ENCODE measurements around the gene FAM177B.

The FAM177B gene

DNA sequence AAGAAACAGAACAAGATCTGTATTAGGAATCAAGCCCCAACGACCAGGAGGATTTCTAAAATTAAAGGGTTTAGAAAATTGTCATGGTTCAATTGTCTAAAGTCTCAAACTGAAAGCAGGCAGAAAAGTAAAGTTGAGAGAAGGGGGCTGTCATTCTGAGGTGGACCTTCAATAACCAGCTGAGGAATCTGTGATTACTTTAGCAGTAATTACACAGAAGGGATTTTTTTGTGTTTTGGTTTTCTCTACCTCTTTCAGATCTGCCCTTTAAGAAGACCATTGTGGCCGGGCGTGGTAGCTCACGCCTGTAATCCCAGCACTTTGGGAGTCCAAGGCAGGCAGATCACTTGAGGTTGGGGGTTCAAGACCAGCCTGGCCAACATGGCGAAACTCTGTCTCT, 42.1 kb upstream of the FAM177B start:
- no peak for ATAC-seq
- TF ChIP-seq ZNF70 (CRISPR knock-in tag; IDR thresholded peaks at IDR 0.05) (no peak), BACH2 (CRISPR knock-in tag; IDR thresholded peaks at IDR 0.05; ENCODE audit: borderline replicate concordance) (no peak), ARNTL (CRISPR knock-in tag; IDR thresholded peaks at IDR 0.05; ENCODE audit: borderline replicate concordance, low read depth) (no peak), RARB (CRISPR knock-in tag; IDR thresholded peaks at IDR 0.05) (no peak), CSDC2 (CRISPR knock-in tag; IDR thresholded peaks at IDR 0.05) (no peak), PPARA (CRISPR knock-in tag; IDR thresholded peaks at IDR 0.05; ENCODE audit: borderline replicate concordance) (no peak), OSR1 (CRISPR knock-in tag; IDR thresholded peaks at IDR 0.05) (no peak)
- TF ChIP-seq, protein P1, sequence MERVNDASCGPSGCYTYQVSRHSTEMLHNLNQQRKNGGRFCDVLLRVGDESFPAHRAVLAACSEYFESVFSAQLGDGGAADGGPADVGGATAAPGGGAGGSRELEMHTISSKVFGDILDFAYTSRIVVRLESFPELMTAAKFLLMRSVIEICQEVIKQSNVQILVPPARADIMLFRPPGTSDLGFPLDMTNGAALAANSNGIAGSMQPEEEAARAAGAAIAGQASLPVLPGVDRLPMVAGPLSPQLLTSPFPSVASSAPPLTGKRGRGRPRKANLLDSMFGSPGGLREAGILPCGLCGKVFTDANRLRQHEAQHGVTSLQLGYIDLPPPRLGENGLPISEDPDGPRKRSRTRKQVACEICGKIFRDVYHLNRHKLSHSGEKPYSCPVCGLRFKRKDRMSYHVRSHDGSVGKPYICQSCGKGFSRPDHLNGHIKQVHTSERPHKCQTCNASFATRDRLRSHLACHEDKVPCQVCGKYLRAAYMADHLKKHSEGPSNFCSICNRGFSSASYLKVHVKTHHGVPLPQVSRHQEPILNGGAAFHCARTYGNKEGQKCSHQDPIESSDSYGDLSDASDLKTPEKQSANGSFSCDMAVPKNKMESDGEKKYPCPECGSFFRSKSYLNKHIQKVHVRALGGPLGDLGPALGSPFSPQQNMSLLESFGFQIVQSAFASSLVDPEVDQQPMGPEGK (CRISPR knock-in tag; IDR thresholded peaks at IDR 0.05; ENCODE audit: borderline replicate concordance) = no peak
- TF ChIP-seq, protein P2, sequence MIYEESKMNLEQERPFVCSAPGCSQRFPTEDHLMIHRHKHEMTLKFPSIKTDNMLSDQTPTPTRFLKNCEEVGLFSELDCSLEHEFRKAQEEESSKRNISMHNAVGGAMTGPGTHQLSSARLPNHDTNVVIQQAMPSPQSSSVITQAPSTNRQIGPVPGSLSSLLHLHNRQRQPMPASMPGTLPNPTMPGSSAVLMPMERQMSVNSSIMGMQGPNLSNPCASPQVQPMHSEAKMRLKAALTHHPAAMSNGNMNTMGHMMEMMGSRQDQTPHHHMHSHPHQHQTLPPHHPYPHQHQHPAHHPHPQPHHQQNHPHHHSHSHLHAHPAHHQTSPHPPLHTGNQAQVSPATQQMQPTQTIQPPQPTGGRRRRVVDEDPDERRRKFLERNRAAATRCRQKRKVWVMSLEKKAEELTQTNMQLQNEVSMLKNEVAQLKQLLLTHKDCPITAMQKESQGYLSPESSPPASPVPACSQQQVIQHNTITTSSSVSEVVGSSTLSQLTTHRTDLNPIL (CRISPR knock-in tag; IDR thresholded peaks at IDR 0.05; ENCODE audit: low read depth) = no peak

DNA sequence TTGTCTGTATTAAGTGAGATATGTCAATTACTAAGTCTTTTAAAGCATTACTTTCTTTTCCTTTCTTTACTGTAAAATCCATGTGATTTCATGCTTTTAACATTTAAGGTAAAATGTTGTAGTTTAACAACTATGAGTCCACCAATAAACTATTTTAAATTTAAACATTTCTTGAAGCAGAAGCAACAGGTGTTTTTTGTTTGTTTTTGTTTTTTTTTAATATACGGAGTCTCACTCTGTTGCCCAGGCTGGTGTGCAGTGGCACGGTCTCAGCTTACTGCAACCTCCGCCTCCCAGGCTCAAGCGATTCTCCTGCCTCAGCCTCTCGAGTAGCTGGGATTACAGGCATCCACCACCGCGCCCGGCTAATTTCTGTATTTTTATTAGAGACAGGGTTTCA, 40.3 kb upstream of the FAM177B start:
- TF ChIP-seq RARB (CRISPR knock-in tag; IDR thresholded peaks at IDR 0.05) (no peak), ISL1 (CRISPR knock-in tag; IDR thresholded peaks at IDR 0.05) (no peak), ZC3H10 (CRISPR knock-in tag; IDR thresholded peaks at IDR 0.05) (no peak)
- TF ChIP-seq, protein P2 (CRISPR knock-in tag; IDR thresholded peaks at IDR 0.05; ENCODE audit: low read depth) = no peak
- ATAC-seq = no peak

DNA sequence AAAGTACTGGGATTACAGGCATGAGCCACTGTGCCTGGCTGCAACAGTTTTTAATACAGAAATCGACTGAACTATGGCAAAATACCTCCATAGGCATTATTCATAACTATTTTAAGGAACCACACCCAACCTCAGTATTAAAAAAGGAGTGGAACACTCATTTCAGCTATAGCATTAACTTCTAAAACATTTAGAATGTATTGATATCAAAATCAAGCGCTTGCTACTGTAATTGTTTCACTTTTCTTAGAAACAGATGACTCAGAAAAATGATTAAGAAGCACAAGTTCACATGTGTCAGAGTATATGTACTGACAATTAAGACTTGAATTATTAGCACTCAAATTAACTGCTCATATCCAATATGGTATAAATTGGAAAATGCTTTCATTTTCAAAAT, 39.8 kb upstream of the FAM177B start:
- ATAC-seq = no peak

DNA sequence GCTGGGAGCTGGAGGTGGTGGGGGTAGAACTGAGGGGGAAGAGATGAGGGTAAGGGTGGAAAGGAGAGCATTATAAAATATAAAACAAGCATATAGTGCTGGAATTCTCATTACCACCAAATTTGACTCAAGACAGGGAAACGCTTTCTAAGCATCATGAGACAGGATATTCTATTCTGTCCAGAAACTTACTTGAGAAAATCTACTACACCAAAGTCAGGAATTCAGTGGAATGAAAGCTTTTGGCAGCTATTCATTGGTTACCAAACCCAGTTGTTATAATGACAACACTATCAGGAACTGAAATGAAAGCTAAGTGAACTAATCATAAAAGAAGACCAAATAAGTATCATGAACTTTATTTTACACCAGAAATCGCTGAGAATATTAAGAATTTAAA, 39.2 kb upstream of the FAM177B start:
- ATAC-seq = no peak

More for the DNA sequence above, 39.8 kb upstream of the FAM177B start:
- TF ChIP-seq ZNF8 (CRISPR knock-in tag; IDR thresholded peaks at IDR 0.05) (no peak), PPARA (CRISPR knock-in tag; IDR thresholded peaks at IDR 0.05; ENCODE audit: borderline replicate concordance) (no peak), TOX (CRISPR knock-in tag; IDR thresholded peaks at IDR 0.05; ENCODE audit: borderline replicate concordance) (no peak), ZFP30 (CRISPR knock-in tag; IDR thresholded peaks at IDR 0.05) (no peak), ISL1 (CRISPR knock-in tag; IDR thresholded peaks at IDR 0.05) (no peak), ZNF70 (CRISPR knock-in tag; IDR thresholded peaks at IDR 0.05) (no peak), RARB (CRISPR knock-in tag; IDR thresholded peaks at IDR 0.05) (no peak), OSR1 (CRISPR knock-in tag; IDR thresholded peaks at IDR 0.05) (no peak), SNAI2 (CRISPR knock-in tag; IDR thresholded peaks at IDR 0.05) (no peak), ZNF565 (CRISPR knock-in tag; conservative IDR thresholded peaks at IDR 0.05; ENCODE audit: low read depth) (no peak), ZFP3 (CRISPR knock-in tag; IDR thresholded peaks at IDR 0.05) (no peak), CSDC2 (CRISPR knock-in tag; IDR thresholded peaks at IDR 0.05) (no peak), GLIS3 (CRISPR knock-in tag; IDR thresholded peaks at IDR 0.05) (no peak)
- TF ChIP-seq, protein P3, sequence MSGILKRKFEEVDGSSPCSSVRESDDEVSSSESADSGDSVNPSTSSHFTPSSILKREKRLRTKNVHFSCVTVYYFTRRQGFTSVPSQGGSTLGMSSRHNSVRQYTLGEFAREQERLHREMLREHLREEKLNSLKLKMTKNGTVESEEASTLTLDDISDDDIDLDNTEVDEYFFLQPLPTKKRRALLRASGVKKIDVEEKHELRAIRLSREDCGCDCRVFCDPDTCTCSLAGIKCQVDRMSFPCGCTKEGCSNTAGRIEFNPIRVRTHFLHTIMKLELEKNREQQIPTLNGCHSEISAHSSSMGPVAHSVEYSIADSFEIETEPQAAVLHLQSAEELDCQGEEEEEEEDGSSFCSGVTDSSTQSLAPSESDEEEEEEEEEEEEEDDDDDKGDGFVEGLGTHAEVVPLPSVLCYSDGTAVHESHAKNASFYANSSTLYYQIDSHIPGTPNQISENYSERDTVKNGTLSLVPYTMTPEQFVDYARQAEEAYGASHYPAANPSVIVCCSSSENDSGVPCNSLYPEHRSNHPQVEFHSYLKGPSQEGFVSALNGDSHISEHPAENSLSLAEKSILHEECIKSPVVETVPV (CRISPR knock-in tag; IDR thresholded peaks at IDR 0.05) = no peak

DNA sequence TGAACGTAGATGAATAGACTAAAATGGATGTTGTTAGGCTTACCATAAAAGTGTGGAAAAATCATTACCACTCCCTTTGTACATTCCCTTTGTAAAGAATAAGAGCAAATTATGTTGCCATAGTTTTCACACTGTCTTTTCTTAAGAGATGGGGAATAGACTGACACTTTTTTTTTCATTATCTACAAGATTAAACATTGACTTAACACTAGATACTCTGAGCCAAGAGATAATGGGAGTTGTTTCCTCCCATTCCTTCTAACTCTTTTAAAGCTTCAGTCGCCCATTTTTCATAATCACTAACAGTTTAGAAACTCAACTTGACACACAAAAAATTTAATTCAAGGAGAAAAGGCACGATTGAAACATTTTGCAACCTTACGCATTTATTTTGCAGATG, 34.8 kb upstream of the FAM177B start:
- no peak for TF ChIP-seq ZNF70 (CRISPR knock-in tag; IDR thresholded peaks at IDR 0.05)
- no peak for TF ChIP-seq TCF4 (CRISPR knock-in tag; IDR thresholded peaks at IDR 0.05; ENCODE audit: borderline replicate concordance)
- TF ChIP-seq, protein P2 (CRISPR knock-in tag; IDR thresholded peaks at IDR 0.05; ENCODE audit: low read depth) = no peak
- no peak for TF ChIP-seq ISL1 (CRISPR knock-in tag; IDR thresholded peaks at IDR 0.05)
- TF ChIP-seq, protein P4, sequence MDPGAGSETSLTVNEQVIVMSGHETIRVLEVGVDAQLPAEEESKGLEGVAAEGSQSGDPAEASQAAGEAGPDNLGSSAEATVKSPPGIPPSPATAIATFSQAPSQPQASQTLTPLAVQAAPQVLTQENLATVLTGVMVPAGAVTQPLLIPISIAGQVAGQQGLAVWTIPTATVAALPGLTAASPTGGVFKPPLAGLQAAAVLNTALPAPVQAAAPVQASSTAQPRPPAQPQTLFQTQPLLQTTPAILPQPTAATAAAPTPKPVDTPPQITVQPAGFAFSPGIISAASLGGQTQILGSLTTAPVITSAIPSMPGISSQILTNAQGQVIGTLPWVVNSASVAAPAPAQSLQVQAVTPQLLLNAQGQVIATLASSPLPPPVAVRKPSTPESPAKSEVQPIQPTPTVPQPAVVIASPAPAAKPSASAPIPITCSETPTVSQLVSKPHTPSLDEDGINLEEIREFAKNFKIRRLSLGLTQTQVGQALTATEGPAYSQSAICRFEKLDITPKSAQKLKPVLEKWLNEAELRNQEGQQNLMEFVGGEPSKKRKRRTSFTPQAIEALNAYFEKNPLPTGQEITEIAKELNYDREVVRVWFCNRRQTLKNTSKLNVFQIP (CRISPR knock-in tag; IDR thresholded peaks at IDR 0.05; ENCODE audit: borderline replicate concordance, low read depth) = no peak
- TF ChIP-seq ZNF565 (CRISPR knock-in tag; conservative IDR thresholded peaks at IDR 0.05; ENCODE audit: low read depth) = no peak
- TF ChIP-seq, protein P1 (CRISPR knock-in tag; IDR thresholded peaks at IDR 0.05; ENCODE audit: borderline replicate concordance) = no peak
- no peak for TF ChIP-seq BACH2 (CRISPR knock-in tag; IDR thresholded peaks at IDR 0.05; ENCODE audit: borderline replicate concordance)
- ATAC-seq = no peak

More for the DNA sequence above, 39.2 kb upstream of the FAM177B start:
- no peak for TF ChIP-seq PPARA (CRISPR knock-in tag; IDR thresholded peaks at IDR 0.05; ENCODE audit: borderline replicate concordance)
- TF ChIP-seq SNAI2 (CRISPR knock-in tag; IDR thresholded peaks at IDR 0.05) = no peak

All from SK-N-SH treated with all-trans-retinoic acid at 6 μM for 48 hours (cell line).